Thymus (tissue), 11 donors: ENCODE measurements around the gene UBE2G1. TPM values are rescaled to one million over a fixed set of nuclear protein-coding genes. Genes with fewer than 3 reads are reported as not detected.

ENCODE experiments used
- DNase-seq, 9 donors: peaks; one replicate each; pipeline ENCODE4 v3.0.0-alpha.2; 2013; ENCODE audit warnings: low spot score in 9 of 9, low read depth in 6 of 9, missing footprints in 1 of 9
- H3K27ac ChIP-seq, 2 donors: one replicate each; pipeline ENCODE4 v1.5.1; 2013; ENCODE audit warnings: control low read depth in 1 of 2, low read depth in 1 of 2, low read length in 1 of 2, mild to moderate bottlenecking in 1 of 2, moderate library complexity in 1 of 2
- H3K27me3 ChIP-seq, 2 donors: one replicate each; pipeline ENCODE4 v1.5.1; 2013; ENCODE audit warnings: low read length in 1 of 2; ENCODE audit not compliant: control insufficient read depth in 2 of 2, insufficient read depth in 1 of 2
- H3K36me3 ChIP-seq, 2 donors: one replicate each; pipeline ENCODE4 v1.5.1; 2013; ENCODE audit warnings: low read length in 1 of 2, mild to moderate bottlenecking in 1 of 2, moderate library complexity in 1 of 2; ENCODE audit not compliant: control insufficient read depth in 2 of 2, insufficient read depth in 2 of 2
- H3K4me1 ChIP-seq, 2 donors: one replicate each; pipeline ENCODE4 v1.5.1; 2013; ENCODE audit warnings: low read length in 2 of 2; ENCODE audit not compliant: control insufficient read depth in 2 of 2, insufficient read depth in 2 of 2
- H3K4me3 ChIP-seq, 2 donors: one replicate each; pipeline ENCODE4 v1.5.1; 2013; ENCODE audit warnings: low read length in 2 of 2, control low read depth in 1 of 2, mild to moderate bottlenecking in 1 of 2
- H3K9me3 ChIP-seq, 2 donors: one replicate each; pipeline ENCODE4 v1.5.1; 2013; ENCODE audit warnings: low read length in 1 of 2, mild to moderate bottlenecking in 1 of 2; ENCODE audit not compliant: control insufficient read depth in 2 of 2, insufficient read depth in 1 of 2
- WGBS: extraction: QIAGEN DNeasy Blood & Tissue Kit; methylation state at CpG from one replicate; pipeline ENCODE4 v1.1.7; 2013; 5-methylcytosine and 5-hydroxymethylcytosine counted together
- polyA plus RNA-seq: library from polyadenylated mRNA; stranded (reverse); fragments of 200-250 nt; gene quantifications from one replicate; pipeline ENCODE4 v1.2.3, GENCODE V29; 2013
- total RNA-seq: library from RNA; stranded (reverse); fragments of 120-200 nt; gene quantifications from one replicate; pipeline ENCODE4 v1.2.4, GENCODE V29; 2013
- donor health status: healthy.

UBE2G1 gene
- total and polyA plus RNA-seq, 2 donors: 19.5 to 31.8 TPM

- Histone ChIP-seq H3K4me1 (no peaks in the 10 kb centered on the region), H3K36me3 (no peaks in the 10 kb centered on the region), H3K27me3 (no peaks in the 10 kb centered on the region), H3K4me3 (no peak overlapping the region), H3K9me3 (no peaks in the 10 kb centered on the region), H3K27ac (no peak overlapping the region)
- 96% methylated on average over 7 of the region's 7 CpGs for WGBS
- no peak for DNase-seq
Observed at GRCh38 chr17:4405038-4405669, 38.7 kb upstream of the UBE2G1 start.

GRCh38 chr17:4397840-4398239, 31.4 kb upstream of the UBE2G1 start:
- Histone ChIP-seq H3K27ac (no peak overlapping the region), H3K4me3 (no peak overlapping the region), H3K36me3 (no peaks in the 10 kb centered on the region), H3K9me3 (no peaks in the 10 kb centered on the region), H3K27me3 (peaks cover 0 to 2% of the 10 kb centered on the region in 2 donors), H3K4me1 (peaks cover 0 to 3% of the 10 kb centered on the region in 2 donors)
- no peak for DNase-seq
- WGBS: 96% methylated on average over 6 of the region's 6 CpGs

- no peaks in the 10 kb centered on the region for H3K9me3 ChIP-seq
- WGBS: 94% methylated on average over 3 of the region's 3 CpGs
- H3K27ac ChIP-seq: no peak overlapping the region
- H3K36me3 ChIP-seq: no peaks in the 10 kb centered on the region
- peaks cover 0 to 3% of the 10 kb centered on the region in 2 donors for H3K4me1 ChIP-seq
- peaks cover 0 to 2% of the 10 kb centered on the region in 2 donors for H3K27me3 ChIP-seq
- H3K4me3 ChIP-seq: no peak overlapping the region
- no peak for DNase-seq
Observed at GRCh38 chr17:4395111-4395478, 28.6 kb upstream of the UBE2G1 start.

GRCh38 chr17:4394208-4395110, 28.0 kb upstream of the UBE2G1 start:
- Histone ChIP-seq H3K9me3 (no peaks in the 10 kb centered on the region), H3K36me3 (no peaks in the 10 kb centered on the region), H3K27me3 (peaks cover 0 to 2% of the 10 kb centered on the region in 2 donors), H3K4me1 (peaks cover 0 to 3% of the 10 kb centered on the region in 2 donors), H3K4me3 (no peak overlapping the region), H3K27ac (no peak overlapping the region)
- DNase-seq: no peak
- WGBS: 92% methylated on average over 5 of the region's 5 CpGs

- peak in 1 of 9 donors; percentile 24 for DNase-seq
- peaks cover 0 to 3% of the 10 kb centered on the region in 2 donors for H3K4me1 ChIP-seq
- H3K27me3 ChIP-seq: peaks cover 0 to 2% of the 10 kb centered on the region in 2 donors
- WGBS: 89% methylated on average over 7 of the region's 7 CpGs
- no peaks in the 10 kb centered on the region for H3K9me3 ChIP-seq
- peak overlapping the region in 1 of 2 donors; percentile 7 for H3K27ac ChIP-seq
- H3K4me3 ChIP-seq: no peak overlapping the region
- H3K36me3 ChIP-seq: no peaks in the 10 kb centered on the region
Observed at GRCh38 chr17:4393806-4394205, 27.3 kb upstream of the UBE2G1 start.

- Histone ChIP-seq H3K4me3 (no peak overlapping the region), H3K4me1 (no peaks in the 10 kb centered on the region), H3K36me3 (no peaks in the 10 kb centered on the region), H3K9me3 (no peaks in the 10 kb centered on the region), H3K27ac (no peak overlapping the region), H3K27me3 (no peaks in the 10 kb centered on the region)
- no peak for DNase-seq
- 93% methylated on average over 8 of the region's 8 CpGs for WGBS
Observed at GRCh38 chr17:4389079-4389478, 22.6 kb upstream of the UBE2G1 start.

- H3K27ac ChIP-seq: no peak overlapping the region
- peaks cover 0 to 1% of the 10 kb centered on the region in 2 donors for H3K4me1 ChIP-seq
- 93% methylated on average over 5 of the region's 5 CpGs for WGBS
- no peaks in the 10 kb centered on the region for H3K27me3 ChIP-seq
- no peak overlapping the region for H3K4me3 ChIP-seq
- H3K9me3 ChIP-seq: no peaks in the 10 kb centered on the region
- no peaks in the 10 kb centered on the region for H3K36me3 ChIP-seq
- DNase-seq: no peak
Observed at GRCh38 chr17:4387137-4387536, 20.7 kb upstream of the UBE2G1 start.

- H3K27ac ChIP-seq: no peak overlapping the region
Observed at GRCh38 chr17:4386406-4386805, 19.9 kb upstream of the UBE2G1 start.

More at GRCh38 chr17:4386406-4386805, 19.9 kb upstream of the UBE2G1 start:
- H3K36me3 ChIP-seq: no peaks in the 10 kb centered on the region
- no peak overlapping the region for H3K4me3 ChIP-seq
- WGBS: 80% methylated on average over 2 of the region's 2 CpGs
- peaks cover 0 to 9% of the 10 kb centered on the region in 2 donors for H3K4me1 ChIP-seq
- H3K27me3 ChIP-seq: no peaks in the 10 kb centered on the region
- H3K9me3 ChIP-seq: no peaks in the 10 kb centered on the region
- no peak for DNase-seq
